ENCODE measurements around the gene GSX2. TPM values are rescaled to one million over a fixed set of nuclear protein-coding genes. Genes with fewer than 3 reads are reported as not detected.
"Not testable (repeated sequence)": the region's sequence is repeated elsewhere in the genome, so short reads cannot be mapped to it uniquely, and the experiment has no call there.

The GSX2 gene
- total RNA-seq (2014; rRNA removed; shearing (Covaris generic)): not detected in 2 replicates

GRCh38 chr4:54099748-54100574 is at the start of gene GSX2:
TSS of gene GSX2 (plus strand) at chr4:54100163. CDS start at chr4:54100345, 182 bp downstream.
- peak within 1 kb of the TSS; percentile 31 for H3K4me3 ChIP-seq
- DNase-seq (ENCODE audit: low read depth in 1 of 2, low spot score in 2 of 2): peak in 1 of 2 experiments; percentile 24
- H3K27ac ChIP-seq: no peak within 1 kb of the TSS
- H3K9me3 ChIP-seq (replicated peaks): no peaks in the 10 kb centered on the region; the same call in 1 of the 2 replicates
- H3K27me3 ChIP-seq (replicated peaks): peaks cover 39% of the 10 kb centered on the region
- peaks cover 17% of the 10 kb centered on the region for H3K4me1 ChIP-seq (replicated peaks)
- H3K36me3 ChIP-seq: no peaks in the 10 kb centered on the region

- H3K27ac ChIP-seq: no peak overlapping the region
- DNase-seq (ENCODE audit: low read depth in 1 of 2, low spot score in 2 of 2): peak in 1 of 2 experiments; percentile 27
Observed at GRCh38 chr4:54050214-54050904, 49.6 kb upstream of the GSX2 start.

DNA sequence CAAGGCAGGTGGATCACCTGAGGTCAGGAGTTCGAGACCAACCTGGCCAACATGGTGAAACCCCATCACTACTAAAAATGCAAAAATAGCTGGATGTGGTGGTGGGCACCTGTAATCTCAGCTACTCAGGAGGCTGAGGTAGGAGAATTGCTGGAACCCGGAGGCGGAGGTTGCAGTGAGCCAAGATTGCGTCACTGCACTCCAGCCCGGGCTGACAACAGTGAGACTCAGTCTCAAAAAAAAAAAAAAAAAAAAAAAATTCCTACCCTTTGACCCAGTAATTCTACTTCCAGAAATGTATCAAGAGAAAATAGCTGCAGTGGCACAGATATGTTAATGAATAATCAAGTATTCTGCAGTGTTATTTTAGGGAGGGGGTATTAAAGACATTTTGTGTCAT is 46.6 kb upstream of the GSX2 start:
- peaks cover 12% of the 10 kb centered on the region for H3K4me1 ChIP-seq (replicated peaks)
- H3K36me3 ChIP-seq; DNase-seq (ENCODE audit: low read depth in 1 of 2, low spot score in 2 of 2); H3K27ac ChIP-seq; H3K27me3 ChIP-seq (replicated peaks); H3K9me3 ChIP-seq (replicated peaks); H3K4me3 ChIP-seq: not testable (repeated sequence)

More at GRCh38 chr4:54050214-54050904, 49.6 kb upstream of the GSX2 start:
- no peaks in the 10 kb centered on the region for H3K27me3 ChIP-seq (replicated peaks)
- H3K4me3 ChIP-seq: no peak overlapping the region
- no peaks in the 10 kb centered on the region for H3K9me3 ChIP-seq (replicated peaks)
- H3K36me3 ChIP-seq: peaks cover 24% of the 10 kb centered on the region
- peaks cover 12% of the 10 kb centered on the region for H3K4me1 ChIP-seq (replicated peaks)

- Histone ChIP-seq H3K27ac (no peak overlapping the region), H3K4me1 (replicated peaks) (peaks cover 12% of the 10 kb centered on the region), H3K27me3 (replicated peaks) (no peaks in the 10 kb centered on the region), H3K9me3 (replicated peaks) (no peaks in the 10 kb centered on the region), H3K4me3 (no peak overlapping the region), H3K36me3 (peaks cover 3% of the 10 kb centered on the region; the same call in 1 of the 2 replicates)
- DNase-seq (ENCODE audit: low read depth in 1 of 2, low spot score in 2 of 2): no peak
Observed at GRCh38 chr4:54054501-54054900, 45.5 kb upstream of the GSX2 start.

DNA sequence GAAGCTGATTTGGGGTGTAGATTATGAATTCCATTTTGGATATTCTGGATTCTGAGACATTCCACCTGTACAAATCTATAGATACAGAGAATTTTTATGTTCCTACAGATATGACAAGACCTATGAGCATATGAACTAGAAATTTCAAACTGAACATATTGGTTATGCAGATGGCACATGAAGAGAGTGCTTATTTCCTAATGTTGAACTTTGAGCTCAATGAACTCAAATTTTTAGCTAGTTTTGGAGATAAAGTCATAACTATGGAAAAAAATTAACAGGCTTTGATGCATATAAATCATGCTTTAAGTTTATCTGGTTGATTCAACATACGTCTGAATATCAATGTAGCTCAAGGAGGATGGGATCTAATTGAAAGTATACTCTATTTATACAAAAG is 44.5 kb upstream of the GSX2 start:
- H3K27ac ChIP-seq: no peak overlapping the region
- no peak overlapping the region for H3K4me3 ChIP-seq
- H3K4me1 ChIP-seq (replicated peaks): peaks cover 5% of the 10 kb centered on the region
- H3K27me3 ChIP-seq (replicated peaks): no peaks in the 10 kb centered on the region
- no peaks in the 10 kb centered on the region for H3K9me3 ChIP-seq (replicated peaks)
- DNase-seq (ENCODE audit: low read depth in 1 of 2, low spot score in 2 of 2): no peak
- H3K36me3 ChIP-seq: peaks cover 5% of the 10 kb centered on the region; the same call in 1 of the 2 replicates

GRCh38 chr4:54056360-54056759 is 43.6 kb upstream of the GSX2 start:
- H3K9me3 ChIP-seq (replicated peaks): no peaks in the 10 kb centered on the region
- no peaks in the 10 kb centered on the region; the same call in 1 of the 2 replicates for H3K4me1 ChIP-seq (replicated peaks)
- H3K4me3 ChIP-seq: no peak overlapping the region
- peaks cover 5% of the 10 kb centered on the region; the same call in 1 of the 2 replicates for H3K36me3 ChIP-seq
- no peak overlapping the region for H3K27ac ChIP-seq
- no peaks in the 10 kb centered on the region for H3K27me3 ChIP-seq (replicated peaks)
- DNase-seq (ENCODE audit: low read depth in 1 of 2, low spot score in 2 of 2): no peak

DNA sequence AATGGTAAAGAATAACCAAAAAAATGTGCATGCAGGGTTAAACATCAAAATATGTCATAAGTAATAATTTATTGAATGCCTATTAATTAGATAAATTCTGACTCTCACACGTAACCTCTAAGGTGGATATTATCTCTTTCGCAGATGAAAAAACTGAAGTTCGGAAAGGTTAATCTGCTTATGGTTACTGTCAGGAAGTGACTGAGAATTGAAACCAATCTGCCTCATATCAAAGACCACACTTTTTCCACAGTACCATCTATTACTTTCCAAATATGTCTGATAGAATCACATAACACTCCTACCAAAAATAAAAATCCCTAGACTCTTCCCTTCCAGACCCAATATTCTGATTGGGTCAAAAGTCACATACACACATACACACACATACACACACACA is 41.8 kb upstream of the GSX2 start:
- Histone ChIP-seq H3K27ac (no peak overlapping the region), H3K9me3 (replicated peaks) (no peaks in the 10 kb centered on the region), H3K4me3 (no peak overlapping the region), H3K27me3 (replicated peaks) (no peaks in the 10 kb centered on the region), H3K36me3 (peaks cover 15% of the 10 kb centered on the region), H3K4me1 (replicated peaks) (peaks cover 9% of the 10 kb centered on the region)
- no peak for DNase-seq (ENCODE audit: low read depth in 1 of 2, low spot score in 2 of 2)

- H3K27me3 ChIP-seq (replicated peaks): no peaks in the 10 kb centered on the region
- H3K4me1 ChIP-seq (replicated peaks): peaks cover 12% of the 10 kb centered on the region
- H3K9me3 ChIP-seq (replicated peaks): no peaks in the 10 kb centered on the region
- no peak overlapping the region for H3K27ac ChIP-seq
- peaks cover 26% of the 10 kb centered on the region for H3K36me3 ChIP-seq
- no peak overlapping the region for H3K4me3 ChIP-seq
- DNase-seq (ENCODE audit: low read depth in 1 of 2, low spot score in 2 of 2): no peak
Observed at GRCh38 chr4:54060116-54060515, 39.8 kb upstream of the GSX2 start.

GRCh38 chr4:54061067-54061466 is 38.9 kb upstream of the GSX2 start:
- no peaks in the 10 kb centered on the region for H3K9me3 ChIP-seq (replicated peaks)
- H3K27ac ChIP-seq: no peak overlapping the region
- no peaks in the 10 kb centered on the region for H3K27me3 ChIP-seq (replicated peaks)
- H3K4me1 ChIP-seq (replicated peaks): peaks cover 22% of the 10 kb centered on the region
- H3K36me3 ChIP-seq: peaks cover 26% of the 10 kb centered on the region
- H3K4me3 ChIP-seq: no peak overlapping the region
- no peak for DNase-seq (ENCODE audit: low read depth in 1 of 2, low spot score in 2 of 2)

DNA sequence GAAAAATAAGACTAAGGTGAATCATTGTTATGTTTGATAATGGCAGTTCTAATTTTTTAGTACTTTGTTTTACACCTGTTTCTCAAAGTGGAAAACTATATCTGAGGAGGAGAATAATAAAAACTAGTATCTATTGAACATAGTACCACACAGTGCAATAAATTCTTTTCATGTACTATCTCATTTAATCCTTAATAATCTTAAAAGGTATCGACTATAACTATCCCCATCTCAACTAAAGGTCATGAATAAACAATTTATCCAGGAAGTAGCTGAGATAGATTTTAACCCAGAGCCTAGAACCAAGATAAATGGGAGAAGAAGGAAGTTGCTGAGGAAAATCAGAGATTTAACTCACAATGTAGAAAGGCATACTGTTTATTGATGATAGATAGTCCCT is 38.1 kb upstream of the GSX2 start:
- peaks cover 30% of the 10 kb centered on the region for H3K4me1 ChIP-seq (replicated peaks)
- H3K36me3 ChIP-seq: peaks cover 26% of the 10 kb centered on the region
- DNase-seq (ENCODE audit: low read depth in 1 of 2, low spot score in 2 of 2): no peak

DNA sequence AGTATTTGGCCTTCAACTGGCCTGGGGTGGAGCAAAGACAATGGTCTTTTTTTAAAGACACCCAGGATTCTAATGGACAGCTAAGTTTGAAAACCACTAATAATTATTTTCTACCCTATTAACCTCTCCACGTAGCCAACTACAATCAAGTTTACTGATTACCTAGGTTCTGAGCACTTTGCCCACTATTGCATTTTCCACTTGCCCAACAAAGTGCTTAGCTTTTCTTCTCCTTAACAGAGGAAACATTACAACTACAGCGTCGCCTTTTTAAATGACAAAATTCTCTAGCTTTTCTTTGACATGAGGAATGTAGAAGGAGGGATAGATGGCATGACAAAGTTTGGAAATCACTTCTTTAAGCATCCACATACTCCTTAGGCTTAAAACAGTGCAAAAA is 37.6 kb upstream of the GSX2 start:
- H3K4me1 ChIP-seq (replicated peaks): peaks cover 35% of the 10 kb centered on the region
- DNase-seq (ENCODE audit: low read depth in 1 of 2, low spot score in 2 of 2): no peak

More for the DNA sequence above, 38.1 kb upstream of the GSX2 start:
- H3K4me3 ChIP-seq: no peak overlapping the region
- no peaks in the 10 kb centered on the region for H3K9me3 ChIP-seq (replicated peaks)
- H3K27ac ChIP-seq: no peak overlapping the region
- no peaks in the 10 kb centered on the region for H3K27me3 ChIP-seq (replicated peaks)

DNA sequence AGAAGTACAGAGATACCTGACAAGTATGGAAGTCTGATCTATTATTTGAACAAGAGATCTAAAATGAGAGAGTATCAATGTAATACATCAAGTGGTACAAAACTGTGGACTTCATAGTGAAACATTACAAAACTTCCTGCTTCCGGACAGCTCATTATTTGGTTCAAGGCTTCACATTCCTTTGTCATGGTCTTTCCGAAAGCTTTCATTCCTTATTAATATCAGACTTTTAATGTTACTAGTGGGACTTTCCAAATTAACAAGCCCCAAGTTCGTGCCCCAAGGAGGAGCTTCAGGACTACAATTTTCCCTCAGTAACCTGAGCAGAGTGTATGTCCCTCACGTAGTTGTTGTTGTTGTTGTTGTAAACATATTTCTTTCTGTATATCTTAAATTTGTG is 36.7 kb upstream of the GSX2 start:
- Histone ChIP-seq H3K27ac (peak overlapping the region; percentile 99), H3K36me3 (peaks cover 26% of the 10 kb centered on the region), H3K27me3 (replicated peaks) (no peaks in the 10 kb centered on the region), H3K4me3 (peak overlapping the region; percentile 96), H3K4me1 (replicated peaks) (peaks cover 38% of the 10 kb centered on the region), H3K9me3 (replicated peaks) (no peaks in the 10 kb centered on the region)
- DNase-seq (ENCODE audit: low read depth in 1 of 2, low spot score in 2 of 2): peak in 1 of 2 experiments; percentile 42

More for the DNA sequence above, 37.6 kb upstream of the GSX2 start:
- H3K27me3 ChIP-seq (replicated peaks): no peaks in the 10 kb centered on the region
- no peaks in the 10 kb centered on the region for H3K9me3 ChIP-seq (replicated peaks)
- peak overlapping the region; percentile 96 for H3K4me3 ChIP-seq
- peaks cover 26% of the 10 kb centered on the region for H3K36me3 ChIP-seq
- peak overlapping the region; percentile 99; the same call in 1 of the 2 replicates for H3K27ac ChIP-seq

- Histone ChIP-seq H3K36me3 (peaks cover 24% of the 10 kb centered on the region), H3K9me3 (replicated peaks) (no peaks in the 10 kb centered on the region), H3K27ac (peak overlapping the region; percentile 99), H3K4me3 (peak overlapping the region; percentile 96), H3K4me1 (replicated peaks) (peaks cover 38% of the 10 kb centered on the region), H3K27me3 (replicated peaks) (no peaks in the 10 kb centered on the region)
- peak; percentile 49 to 60 for DNase-seq (ENCODE audit: low read depth in 1 of 2, low spot score in 2 of 2)
Observed at GRCh38 chr4:54063737-54064316, 36.1 kb upstream of the GSX2 start.
